Choroid plexus epithelial cell (primary cell): ENCODE results near the gene SLC46A2.

ENCODE experiments used
- DNase-seq: peaks from one replicate; pipeline ENCODE4 v3.0.0-alpha.2; 2010; ENCODE audit warnings: low read depth
- H3K4me3 ChIP-seq: 2 replicates; pipeline ENCODE4 v1.5.1; 2011; ENCODE audit warnings: low read depth, mild to moderate bottlenecking, control low read depth, low read length, moderate library complexity
- CTCF ChIP-seq: conservative IDR thresholded peaks from 2 replicates; pipeline ENCODE4 v1.5.1; 2011; ENCODE audit warnings: low read depth, mild to moderate bottlenecking, control low read depth, inconsistent platforms, low read length, moderate library complexity

Gene SLC46A2

DNA sequence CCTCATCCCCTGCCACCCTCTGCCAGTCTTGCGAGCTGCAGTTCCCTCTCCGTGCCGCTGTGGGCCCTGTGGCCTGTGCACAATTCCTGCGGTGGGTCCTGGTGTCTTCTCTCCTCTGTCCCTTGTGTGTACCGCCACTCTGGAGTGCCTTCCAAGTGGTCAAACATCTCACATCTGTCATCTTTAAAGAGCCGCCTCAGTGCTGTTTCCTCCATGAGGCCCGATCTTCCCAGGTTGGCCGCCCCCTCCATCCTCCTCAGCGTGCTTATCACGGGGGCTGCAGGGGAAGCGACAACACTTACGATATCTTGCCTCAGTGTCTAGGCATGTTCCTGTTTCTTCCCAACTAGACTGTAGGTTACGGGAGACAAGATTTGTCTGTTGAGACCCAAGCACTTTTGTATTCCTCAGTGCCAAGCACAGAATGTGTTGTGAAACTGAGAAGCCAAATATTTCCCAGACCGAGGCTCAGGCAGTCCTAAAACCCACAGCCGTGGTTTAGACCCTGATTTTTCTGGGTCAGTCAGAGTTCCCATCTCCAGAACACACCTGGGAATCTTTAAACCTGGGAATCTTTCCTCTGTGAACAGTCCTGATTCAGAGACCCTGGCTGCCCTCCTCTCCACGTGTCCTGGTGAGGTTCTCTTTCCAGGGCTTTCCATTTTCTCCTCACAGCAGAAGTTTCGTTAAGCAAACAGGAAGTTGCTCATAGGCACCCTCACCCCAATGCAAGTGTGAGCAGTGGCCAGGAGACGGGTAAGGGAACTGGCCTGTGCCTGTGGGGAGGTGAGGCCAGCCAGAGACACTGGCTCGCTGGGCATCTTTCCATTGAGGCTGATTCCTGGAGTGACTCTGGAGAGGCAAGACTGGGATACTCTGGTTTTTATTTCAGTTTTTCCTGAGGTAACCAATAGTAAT is 28.8 kb downstream of the SLC46A2 start:
- TF ChIP-seq CTCF = no peak
- DNase-seq = peak; percentile 65

DNA sequence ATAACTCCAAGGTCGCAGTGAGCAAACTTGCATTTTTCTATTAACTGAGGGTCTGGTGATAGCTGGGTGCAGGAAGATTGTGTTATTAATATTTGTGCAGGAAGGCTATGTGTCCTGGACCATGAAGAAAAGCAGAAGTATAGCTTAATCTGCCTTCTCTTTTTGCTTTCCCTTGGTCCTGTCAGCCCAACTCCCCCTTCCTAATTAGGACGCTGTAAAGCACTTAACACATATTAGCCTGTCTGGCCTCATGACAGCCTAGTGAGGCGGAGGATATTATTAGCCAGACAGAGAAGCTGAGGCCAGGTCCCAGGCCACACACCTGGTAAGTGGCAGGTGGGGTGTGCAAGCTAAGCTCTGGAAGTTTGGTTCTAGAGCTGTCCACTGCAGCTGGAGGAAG is 29.5 kb downstream of the SLC46A2 start:
- H3K4me3 ChIP-seq = no peak overlapping the region
- TF ChIP-seq CTCF = no peak
- DNase-seq = no peak

More for the DNA sequence above, 28.8 kb downstream of the SLC46A2 start:
- H3K4me3 ChIP-seq = no peak overlapping the region

DNA sequence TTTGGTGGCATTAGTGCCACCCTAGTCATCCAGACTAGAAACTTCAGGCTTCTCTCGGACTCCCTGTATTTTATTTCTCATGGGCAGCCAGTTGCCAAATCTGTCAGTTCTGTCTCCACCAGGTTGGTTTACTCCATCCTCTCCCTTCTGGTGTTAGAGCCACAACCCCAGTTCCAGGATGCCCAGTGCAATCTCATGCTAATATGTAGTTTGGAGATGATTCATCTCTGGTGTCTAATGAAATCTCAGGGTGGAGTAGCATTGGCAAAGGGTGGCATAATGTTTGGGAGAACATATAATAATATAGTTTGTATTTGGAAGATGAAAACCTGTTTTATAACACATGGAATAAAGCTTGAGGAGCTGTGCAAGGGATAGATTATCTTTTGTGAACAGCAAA is 30.2 kb downstream of the SLC46A2 start:
- no peak for TF ChIP-seq CTCF
- DNase-seq = no peak
- H3K4me3 ChIP-seq = no peak overlapping the region

- H3K4me3 ChIP-seq = no peak overlapping the region
- no peak for TF ChIP-seq CTCF
- no peak for DNase-seq
These were observed 32.0 kb downstream of the SLC46A2 start for GRCh38 chr9:112858625-112859147.

DNA sequence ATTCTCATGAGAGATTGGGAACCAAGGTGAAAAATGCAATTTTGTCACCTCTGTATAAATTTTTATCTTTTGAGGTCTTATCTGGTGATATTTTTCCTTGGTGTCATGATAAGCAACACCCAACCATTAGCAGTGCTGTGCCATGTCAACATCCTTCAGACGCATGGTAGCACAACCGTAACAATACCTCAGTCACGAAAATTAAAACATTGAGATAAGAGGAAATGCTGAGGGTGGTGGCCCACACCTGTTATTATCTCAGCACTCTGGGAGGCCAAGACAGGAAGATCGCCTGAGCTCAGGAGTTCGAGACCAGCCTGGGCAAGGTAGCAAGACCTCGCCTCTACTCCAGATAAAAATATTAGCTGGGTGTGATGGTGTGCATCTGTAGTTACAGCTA is 32.7 kb downstream of the SLC46A2 start:
- no peak for DNase-seq
- TF ChIP-seq CTCF = no peak
- no peak overlapping the region for H3K4me3 ChIP-seq

GRCh38 chr9:112856843-112857242 is 33.8 kb downstream of the SLC46A2 start:
- TF ChIP-seq CTCF = no peak
- DNase-seq = no peak
- H3K4me3 ChIP-seq = no peak overlapping the region

- TF ChIP-seq CTCF = no peak
- DNase-seq = no peak
- no peak overlapping the region for H3K4me3 ChIP-seq
These were observed 34.5 kb downstream of the SLC46A2 start for GRCh38 chr9:112856200-112856599.
